ENCODE results near the gene ROR1.

ROR1 gene

DNA sequence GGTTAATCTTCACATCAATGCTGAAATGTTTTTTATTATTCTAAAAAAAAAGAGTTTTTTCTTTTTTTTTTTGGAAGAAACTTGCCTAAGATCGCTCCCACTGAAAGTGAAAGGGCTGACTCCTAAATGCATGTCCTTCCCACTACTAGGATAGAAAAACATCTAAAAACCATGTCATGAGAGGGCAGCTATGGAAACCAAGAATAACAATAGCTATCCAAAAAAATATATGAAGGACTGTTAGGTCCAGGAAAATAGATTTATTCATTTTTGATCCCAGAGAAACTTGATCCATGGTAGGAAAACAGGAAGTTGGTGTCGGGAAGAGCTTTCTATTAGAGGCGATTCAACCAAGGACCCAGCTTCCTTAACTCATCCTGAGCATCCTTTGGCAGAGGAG lies 23.1 kb upstream of the ROR1 start:
- peaks cover 3% of the 10 kb centered on the region; the same call in 1 of the 2 replicates for H3K4me1 ChIP-seq (ENCODE audit: control insufficient read depth, insufficient read depth, low read length)
- H3K4me3 ChIP-seq (ENCODE audit: low read depth, low read length): no peak overlapping the region
- TF ChIP-seq, protein P1, sequence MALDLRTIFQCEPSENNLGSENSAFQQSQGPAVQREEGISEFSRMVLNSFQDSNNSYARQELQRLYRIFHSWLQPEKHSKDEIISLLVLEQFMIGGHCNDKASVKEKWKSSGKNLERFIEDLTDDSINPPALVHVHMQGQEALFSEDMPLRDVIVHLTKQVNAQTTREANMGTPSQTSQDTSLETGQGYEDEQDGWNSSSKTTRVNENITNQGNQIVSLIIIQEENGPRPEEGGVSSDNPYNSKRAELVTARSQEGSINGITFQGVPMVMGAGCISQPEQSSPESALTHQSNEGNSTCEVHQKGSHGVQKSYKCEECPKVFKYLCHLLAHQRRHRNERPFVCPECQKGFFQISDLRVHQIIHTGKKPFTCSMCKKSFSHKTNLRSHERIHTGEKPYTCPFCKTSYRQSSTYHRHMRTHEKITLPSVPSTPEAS (tag by site-specific recombination; IDR thresholded peaks at IDR 0.05): no peak
- TF ChIP-seq ZBTB21 (tag by site-specific recombination; IDR thresholded peaks at IDR 0.05): no peak
- no peak for TF ChIP-seq ZNF404 (tag by site-specific recombination; IDR thresholded peaks at IDR 0.05)
- TF ChIP-seq KLF9 (tag by site-specific recombination; IDR thresholded peaks at IDR 0.05; ENCODE audit: low read depth): no peak
- TF ChIP-seq, protein P2, sequence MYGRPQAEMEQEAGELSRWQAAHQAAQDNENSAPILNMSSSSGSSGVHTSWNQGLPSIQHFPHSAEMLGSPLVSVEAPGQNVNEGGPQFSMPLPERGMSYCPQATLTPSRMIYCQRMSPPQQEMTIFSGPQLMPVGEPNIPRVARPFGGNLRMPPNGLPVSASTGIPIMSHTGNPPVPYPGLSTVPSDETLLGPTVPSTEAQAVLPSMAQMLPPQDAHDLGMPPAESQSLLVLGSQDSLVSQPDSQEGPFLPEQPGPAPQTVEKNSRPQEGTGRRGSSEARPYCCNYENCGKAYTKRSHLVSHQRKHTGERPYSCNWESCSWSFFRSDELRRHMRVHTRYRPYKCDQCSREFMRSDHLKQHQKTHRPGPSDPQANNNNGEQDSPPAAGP (tag by site-specific recombination; IDR thresholded peaks at IDR 0.05): no peak
- TF ChIP-seq, protein P3, sequence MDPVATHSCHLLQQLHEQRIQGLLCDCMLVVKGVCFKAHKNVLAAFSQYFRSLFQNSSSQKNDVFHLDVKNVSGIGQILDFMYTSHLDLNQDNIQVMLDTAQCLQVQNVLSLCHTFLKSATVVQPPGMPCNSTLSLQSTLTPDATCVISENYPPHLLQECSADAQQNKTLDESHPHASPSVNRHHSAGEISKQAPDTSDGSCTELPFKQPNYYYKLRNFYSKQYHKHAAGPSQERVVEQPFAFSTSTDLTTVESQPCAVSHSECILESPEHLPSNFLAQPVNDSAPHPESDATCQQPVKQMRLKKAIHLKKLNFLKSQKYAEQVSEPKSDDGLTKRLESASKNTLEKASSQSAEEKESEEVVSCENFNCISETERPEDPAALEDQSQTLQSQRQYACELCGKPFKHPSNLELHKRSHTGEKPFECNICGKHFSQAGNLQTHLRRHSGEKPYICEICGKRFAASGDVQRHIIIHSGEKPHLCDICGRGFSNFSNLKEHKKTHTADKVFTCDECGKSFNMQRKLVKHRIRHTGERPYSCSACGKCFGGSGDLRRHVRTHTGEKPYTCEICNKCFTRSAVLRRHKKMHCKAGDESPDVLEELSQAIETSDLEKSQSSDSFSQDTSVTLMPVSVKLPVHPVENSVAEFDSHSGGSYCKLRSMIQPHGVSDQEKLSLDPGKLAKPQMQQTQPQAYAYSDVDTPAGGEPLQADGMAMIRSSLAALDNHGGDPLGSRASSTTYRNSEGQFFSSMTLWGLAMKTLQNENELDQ (tag by site-specific recombination; IDR thresholded peaks at IDR 0.05; ENCODE audit: low read depth): no peak
- TF ChIP-seq ZNF202 (tag by site-specific recombination; IDR thresholded peaks at IDR 0.05; ENCODE audit: borderline replicate concordance): no peak
- no peak for TF ChIP-seq RBAK (tag by site-specific recombination; IDR thresholded peaks at IDR 0.05)
- TF ChIP-seq REPIN1 (tag by site-specific recombination; IDR thresholded peaks at IDR 0.05; ENCODE audit: low read depth): no peak
- TF ChIP-seq, protein P4, sequence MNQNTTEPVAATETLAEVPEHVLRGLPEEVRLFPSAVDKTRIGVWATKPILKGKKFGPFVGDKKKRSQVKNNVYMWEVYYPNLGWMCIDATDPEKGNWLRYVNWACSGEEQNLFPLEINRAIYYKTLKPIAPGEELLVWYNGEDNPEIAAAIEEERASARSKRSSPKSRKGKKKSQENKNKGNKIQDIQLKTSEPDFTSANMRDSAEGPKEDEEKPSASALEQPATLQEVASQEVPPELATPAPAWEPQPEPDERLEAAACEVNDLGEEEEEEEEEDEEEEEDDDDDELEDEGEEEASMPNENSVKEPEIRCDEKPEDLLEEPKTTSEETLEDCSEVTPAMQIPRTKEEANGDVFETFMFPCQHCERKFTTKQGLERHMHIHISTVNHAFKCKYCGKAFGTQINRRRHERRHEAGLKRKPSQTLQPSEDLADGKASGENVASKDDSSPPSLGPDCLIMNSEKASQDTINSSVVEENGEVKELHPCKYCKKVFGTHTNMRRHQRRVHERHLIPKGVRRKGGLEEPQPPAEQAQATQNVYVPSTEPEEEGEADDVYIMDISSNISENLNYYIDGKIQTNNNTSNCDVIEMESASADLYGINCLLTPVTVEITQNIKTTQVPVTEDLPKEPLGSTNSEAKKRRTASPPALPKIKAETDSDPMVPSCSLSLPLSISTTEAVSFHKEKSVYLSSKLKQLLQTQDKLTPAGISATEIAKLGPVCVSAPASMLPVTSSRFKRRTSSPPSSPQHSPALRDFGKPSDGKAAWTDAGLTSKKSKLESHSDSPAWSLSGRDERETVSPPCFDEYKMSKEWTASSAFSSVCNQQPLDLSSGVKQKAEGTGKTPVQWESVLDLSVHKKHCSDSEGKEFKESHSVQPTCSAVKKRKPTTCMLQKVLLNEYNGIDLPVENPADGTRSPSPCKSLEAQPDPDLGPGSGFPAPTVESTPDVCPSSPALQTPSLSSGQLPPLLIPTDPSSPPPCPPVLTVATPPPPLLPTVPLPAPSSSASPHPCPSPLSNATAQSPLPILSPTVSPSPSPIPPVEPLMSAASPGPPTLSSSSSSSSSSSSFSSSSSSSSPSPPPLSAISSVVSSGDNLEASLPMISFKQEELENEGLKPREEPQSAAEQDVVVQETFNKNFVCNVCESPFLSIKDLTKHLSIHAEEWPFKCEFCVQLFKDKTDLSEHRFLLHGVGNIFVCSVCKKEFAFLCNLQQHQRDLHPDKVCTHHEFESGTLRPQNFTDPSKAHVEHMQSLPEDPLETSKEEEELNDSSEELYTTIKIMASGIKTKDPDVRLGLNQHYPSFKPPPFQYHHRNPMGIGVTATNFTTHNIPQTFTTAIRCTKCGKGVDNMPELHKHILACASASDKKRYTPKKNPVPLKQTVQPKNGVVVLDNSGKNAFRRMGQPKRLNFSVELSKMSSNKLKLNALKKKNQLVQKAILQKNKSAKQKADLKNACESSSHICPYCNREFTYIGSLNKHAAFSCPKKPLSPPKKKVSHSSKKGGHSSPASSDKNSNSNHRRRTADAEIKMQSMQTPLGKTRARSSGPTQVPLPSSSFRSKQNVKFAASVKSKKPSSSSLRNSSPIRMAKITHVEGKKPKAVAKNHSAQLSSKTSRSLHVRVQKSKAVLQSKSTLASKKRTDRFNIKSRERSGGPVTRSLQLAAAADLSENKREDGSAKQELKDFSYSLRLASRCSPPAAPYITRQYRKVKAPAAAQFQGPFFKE (tag by site-specific recombination; IDR thresholded peaks at IDR 0.05; ENCODE audit: borderline replicate concordance): no peak
- TF ChIP-seq, protein P5, sequence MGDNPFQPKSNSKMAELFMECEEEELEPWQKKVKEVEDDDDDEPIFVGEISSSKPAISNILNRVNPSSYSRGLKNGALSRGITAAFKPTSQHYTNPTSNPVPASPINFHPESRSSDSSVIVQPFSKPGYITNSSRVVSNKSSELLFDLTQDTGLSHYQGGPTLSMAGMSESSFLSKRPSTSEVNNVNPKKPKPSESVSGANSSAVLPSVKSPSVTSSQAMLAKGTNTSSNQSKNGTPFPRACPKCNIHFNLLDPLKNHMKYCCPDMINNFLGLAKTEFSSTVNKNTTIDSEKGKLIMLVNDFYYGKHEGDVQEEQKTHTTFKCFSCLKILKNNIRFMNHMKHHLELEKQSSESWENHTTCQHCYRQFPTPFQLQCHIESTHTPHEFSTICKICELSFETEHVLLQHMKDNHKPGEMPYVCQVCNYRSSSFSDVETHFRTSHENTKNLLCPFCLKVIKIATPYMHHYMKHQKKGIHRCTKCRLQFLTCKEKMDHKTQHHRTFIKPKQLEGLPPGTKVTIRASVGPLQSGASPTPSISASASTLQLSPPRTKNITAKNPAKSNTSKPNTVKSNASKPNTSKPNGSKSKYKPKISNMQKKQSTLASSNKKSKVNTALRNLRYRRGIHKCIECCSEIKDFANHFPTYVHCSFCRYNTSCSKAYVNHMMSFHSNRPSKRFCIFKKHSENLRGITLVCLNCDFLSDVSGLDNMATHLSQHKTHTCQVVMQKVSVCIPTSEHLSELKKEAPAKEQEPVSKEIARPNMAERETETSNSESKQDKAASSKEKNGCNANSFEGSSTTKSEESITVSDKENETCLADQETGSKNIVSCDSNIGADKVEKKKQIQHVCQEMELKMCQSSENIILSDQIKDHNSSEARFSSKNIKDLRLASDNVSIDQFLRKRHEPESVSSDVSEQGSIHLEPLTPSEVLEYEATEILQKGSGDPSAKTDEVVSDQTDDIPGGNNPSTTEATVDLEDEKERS (tag by site-specific recombination; IDR thresholded peaks at IDR 0.05): no peak
- TF ChIP-seq YY2 (tag by site-specific recombination; IDR thresholded peaks at IDR 0.05): no peak
- POLR2A ChIA-PET: no interaction called here
- H3K36me3 ChIP-seq (ENCODE audit: control insufficient read depth in 2 of 2, insufficient read depth in 1 of 2, low read length in 2 of 2): no peaks in the 10 kb centered on the region
- CTCF ChIA-PET: interaction anchor here (0.9 to 1.4 kb wide), 3 partner anchors 10 to 59 kb away, joined by 3 to 9 read pairs (median 3); partner anchors contain the start of gene ROR1
- H3K9me3 ChIP-seq (ENCODE audit: control insufficient read depth, insufficient read depth, low read depth, low read length): no peaks in the 10 kb centered on the region
- H3K27ac ChIP-seq (ENCODE audit: extremely low read depth, low read depth, low read length): no peak overlapping the region

Data from HEK293 (cell line).